ENCODE measurements around the gene EFHD2.
"Not testable (repeated sequence)": the region's sequence is repeated elsewhere in the genome, so short reads cannot be mapped to it uniquely, and the experiment has no call there.

Gene EFHD2

GRCh38 chr1:15389828-15390227 is 19.9 kb upstream of the EFHD2 start:
- not testable (repeated sequence) for DNase-seq

DNA sequence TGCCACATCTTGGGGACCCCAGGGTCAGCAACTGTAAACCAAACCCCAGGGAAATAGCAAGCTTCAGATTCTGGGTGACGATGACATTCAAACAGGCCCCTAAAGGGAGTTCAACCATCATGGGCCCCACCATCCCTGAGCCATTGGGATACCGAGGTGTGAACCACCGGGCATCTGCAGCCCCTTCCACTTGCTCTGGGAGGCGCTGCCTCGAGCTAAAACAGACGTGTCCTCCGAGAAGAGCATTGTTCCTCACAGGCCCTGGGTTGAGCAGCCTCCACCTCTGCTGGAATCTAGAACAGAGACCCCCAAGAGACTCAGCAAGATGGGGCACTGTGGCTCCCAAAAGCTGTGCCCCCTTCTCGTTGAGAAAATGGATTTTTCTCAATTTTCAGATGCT is 19.0 kb upstream of the EFHD2 start:
- DNase-seq: no peak

GRCh38 chr1:15391366-15391765 is 18.3 kb upstream of the EFHD2 start:
- DNase-seq: no peak

DNA sequence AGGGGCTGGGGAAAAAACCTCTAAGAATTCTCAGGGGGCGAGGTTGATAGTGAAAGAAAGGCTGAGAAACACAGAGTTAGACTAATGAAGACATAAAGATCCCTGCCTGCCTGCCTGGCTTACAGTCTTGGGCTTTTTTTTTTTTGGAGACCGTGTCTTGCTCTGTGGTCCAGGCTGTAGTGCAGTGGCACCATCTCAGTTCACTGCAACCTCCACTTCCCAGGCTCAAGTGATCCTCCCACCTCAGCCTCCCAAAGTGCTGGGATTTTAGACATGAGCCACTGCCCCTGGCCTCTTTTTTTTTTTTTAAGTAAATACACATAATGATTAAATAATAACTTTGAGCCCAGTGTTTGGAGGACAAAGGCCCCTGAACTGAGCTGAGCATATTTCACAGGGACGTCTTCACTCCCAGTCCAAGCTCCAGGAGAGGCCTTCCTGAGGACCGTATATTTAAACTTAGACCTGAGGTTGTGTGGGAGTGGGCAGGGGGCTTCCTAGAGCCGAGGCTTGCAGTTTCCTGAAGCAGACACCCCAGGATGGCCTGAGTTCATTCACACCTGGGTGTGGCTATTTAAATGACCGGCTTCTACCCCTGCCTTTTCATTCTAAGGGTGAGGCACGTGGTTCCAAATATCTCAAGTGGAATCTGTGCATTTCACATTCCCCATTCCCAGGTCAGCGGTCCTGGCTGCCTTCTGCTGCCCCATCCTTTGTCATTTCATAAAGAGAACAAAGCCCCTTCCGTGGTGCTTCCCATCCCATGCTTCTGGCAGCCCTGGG is 16.0 kb upstream of the EFHD2 start:
- no peak for DNase-seq

DNA sequence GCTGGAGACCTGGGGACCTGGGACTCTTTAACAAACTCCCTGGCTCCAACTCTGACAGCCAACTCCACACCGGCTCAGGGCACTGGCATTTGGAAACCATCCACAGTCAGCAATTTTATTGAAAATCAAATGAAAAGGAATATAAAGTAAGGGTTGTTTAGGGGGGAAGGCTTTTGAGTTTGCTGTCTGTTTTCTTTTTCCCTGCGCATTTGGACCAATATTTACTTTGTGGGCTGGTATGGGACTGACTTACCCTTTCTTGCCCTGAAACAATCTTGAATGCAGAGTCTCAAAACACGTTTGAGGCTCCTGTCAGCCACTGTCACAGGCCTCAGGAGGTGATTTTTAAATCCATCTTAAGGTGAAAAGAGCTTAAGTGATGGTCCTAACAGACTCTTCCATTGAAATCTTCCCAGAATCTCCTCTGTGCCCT is 15.4 kb upstream of the EFHD2 start:
- no peak for DNase-seq

DNA sequence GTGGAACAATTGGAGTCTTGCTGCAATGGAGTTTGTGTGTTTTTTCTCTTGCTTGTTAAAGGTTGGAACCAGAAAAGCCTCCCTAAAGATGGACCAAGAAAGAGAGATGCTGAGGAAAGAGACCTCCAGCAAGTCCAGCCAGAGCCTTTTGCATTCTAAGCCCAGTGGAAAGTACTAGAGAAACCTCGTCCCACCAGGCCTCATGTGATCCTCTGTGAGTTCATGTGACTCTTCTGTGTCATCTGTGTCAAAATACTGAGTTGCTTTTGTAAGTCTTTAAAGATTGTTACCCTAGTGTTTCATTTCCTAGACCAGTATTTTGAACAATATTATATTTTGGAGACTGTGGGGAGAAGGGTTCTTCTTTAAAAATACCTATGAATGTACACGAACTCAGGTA is 12.5 kb upstream of the EFHD2 start:
- DNase-seq: no peak

GRCh38 chr1:15399710-15400109 is 10.0 kb upstream of the EFHD2 start:
- DNase-seq: no peak

- no peak for DNase-seq
Observed at GRCh38 chr1:15400627-15401026, 9.1 kb upstream of the EFHD2 start.

- no peak for DNase-seq
Observed at GRCh38 chr1:15401391-15402055, 8.2 kb upstream of the EFHD2 start.

DNA sequence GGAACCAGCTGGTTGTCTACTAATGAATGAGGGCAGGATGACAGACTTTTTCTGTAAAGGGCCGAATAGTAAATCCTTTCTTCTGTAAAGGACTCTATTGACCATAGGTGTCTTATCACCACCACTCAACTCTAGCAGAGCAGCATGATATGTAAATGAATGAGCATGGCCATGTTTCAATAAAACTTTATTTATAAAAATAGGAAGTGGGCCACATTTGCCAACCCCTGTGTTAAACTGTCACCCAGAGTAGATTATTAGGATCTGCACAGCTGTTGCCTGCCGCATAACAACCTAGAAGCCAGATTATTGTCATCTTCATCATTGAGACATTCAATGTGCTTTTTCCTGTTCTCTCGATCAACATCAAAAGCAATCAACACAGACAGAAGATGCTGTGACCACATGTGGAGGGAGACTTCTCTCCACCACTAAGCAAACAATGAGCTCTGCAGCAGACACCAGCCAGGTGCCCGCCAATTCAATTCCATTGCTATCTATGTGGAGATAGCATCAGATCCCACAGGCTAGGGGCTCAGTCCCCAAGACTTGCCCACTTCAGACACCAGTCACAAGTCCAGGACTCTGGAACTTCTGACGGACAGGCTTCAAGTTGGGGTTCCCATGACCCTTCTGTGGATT is 6.8 kb upstream of the EFHD2 start:
- DNase-seq: no peak

DNA sequence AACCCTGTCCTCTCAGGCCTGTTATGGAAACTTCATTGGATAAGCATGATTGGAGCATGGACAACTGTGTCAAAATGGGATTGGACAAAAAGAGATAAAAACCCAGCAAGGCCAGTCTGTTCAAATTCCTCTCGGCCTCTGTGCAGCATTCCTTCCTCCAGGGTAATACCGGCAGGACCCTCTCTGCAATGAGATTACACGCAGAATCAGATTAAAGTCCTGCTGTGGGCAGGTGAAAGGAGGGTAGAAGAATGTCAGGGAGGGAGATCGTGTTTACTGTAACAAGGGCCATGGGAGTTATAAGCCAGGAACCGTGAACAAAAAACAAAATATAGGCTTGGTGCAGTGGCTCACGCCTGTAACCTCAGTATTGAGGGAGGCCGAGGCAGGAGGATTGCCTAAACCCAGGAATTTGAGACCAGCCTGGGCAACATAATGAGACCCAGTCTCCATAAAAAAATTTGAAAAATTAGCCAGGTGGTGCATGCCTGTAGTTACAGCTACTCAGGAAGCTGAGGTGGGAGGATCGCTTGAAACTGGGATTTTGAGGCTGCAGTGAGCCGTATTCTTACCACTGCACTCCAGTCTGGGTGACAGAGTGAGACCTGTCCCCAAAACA is 5.6 kb upstream of the EFHD2 start:
- no peak for DNase-seq

GRCh38 chr1:15405106-15405850 is 4.4 kb upstream of the EFHD2 start:
- no peak for DNase-seq

GRCh38 chr1:15406614-15407559 is 2.8 kb upstream of the EFHD2 start:
- DNase-seq: no peak

- DNase-seq: no peak
Observed at GRCh38 chr1:15407580-15407979, 2.1 kb upstream of the EFHD2 start.

DNA sequence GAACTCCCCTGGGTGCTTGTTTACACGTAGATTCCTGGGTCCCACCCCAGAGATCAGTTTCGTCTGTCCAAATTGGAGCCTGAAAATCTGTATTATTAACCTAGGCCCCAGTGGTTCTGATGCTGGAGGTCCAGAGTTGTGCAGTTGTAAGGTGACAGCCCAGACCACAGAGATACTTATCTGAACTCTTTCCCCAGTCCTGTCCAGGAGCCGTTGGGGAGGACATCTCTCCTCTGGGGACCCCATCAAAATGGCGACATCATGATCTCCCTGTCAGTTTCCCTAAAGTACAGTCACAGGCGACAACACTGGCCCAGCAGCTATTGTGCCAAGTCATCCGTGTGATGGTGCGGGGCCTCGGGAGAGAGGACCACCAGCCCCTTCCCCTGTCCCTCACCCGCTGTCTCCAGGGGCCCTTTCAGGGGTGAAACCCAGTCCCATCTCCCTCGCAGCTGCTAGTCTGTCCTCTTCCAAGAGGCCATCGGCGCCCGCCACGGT is 749 bp upstream of the EFHD2 start:
- no peak for DNase-seq

GRCh38 chr1:15410223-15410883 is 665 bp downstream of the EFHD2 start:
- DNase-seq: no peak

DNA sequence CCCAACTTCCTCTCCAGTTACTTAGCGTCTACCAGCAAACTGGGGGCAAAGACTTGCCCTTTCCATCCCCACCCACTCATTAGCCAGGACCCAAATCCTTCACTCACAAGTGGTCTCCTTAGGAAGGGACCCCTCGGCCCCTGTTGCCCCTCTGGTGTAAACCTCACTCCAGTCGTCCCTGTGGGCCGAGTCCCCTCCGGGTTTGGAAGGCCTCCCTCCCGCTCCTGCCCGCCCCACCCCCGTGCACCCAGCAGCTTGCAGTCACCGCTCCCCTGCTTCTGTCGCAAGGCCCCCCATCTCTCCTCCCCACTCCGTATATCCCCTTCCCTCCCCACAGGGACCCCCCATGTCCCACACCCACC is 1.2 kb downstream of the EFHD2 start:
- no peak for DNase-seq

GRCh38 chr1:15411593-15412137 is 2.0 kb downstream of the EFHD2 start:
- DNase-seq: peak; percentile 46

DNA sequence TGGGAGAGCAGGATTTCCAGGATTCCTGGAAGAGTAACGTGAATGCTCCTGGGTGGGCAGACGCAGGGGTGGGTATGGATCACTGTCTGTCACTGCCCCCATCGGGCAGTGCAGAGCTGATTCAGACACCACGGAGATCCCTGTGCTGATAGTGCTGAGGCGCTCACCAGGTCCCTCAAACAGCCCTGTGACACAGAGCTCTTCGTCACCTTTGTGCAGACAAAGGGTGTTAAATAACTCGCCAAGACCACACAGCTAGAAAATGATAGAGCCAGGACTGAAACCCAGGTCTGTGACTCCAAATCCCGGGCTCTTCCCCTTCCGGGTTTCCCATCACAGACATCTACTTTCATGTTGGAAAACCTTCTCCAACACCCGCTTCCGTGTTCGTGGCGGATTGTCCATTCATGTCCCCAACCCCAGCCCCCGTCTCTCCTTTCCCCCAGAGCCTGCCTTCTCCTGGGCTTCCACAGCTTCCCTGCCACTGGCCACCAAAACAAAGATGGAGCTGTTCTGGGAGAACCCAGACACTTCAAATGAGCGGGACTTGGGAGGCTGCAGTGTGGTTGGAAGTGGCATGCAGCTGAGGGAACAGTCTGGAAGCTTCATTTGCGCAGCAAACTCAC is 2.6 kb downstream of the EFHD2 start:
- peak; percentile 62 for DNase-seq

GRCh38 chr1:15412843-15413242 is 3.2 kb downstream of the EFHD2 start:
- no peak for DNase-seq
